T-helper 1 cell treated with Interleukin-12 subunit alpha and Interleukin-12 subunit beta and Interleukin-4 antibody, amounts not matched to agents 30 μg/mL and 1 μg/mL, for 36 hours (primary cell): ENCODE results near the gene CD151.

Experiments used
- H3K27ac Mint-ChIP-seq: one replicate; pipeline ENCODE4 v1.8.0; 2021; ENCODE audit warnings: mild to moderate bottlenecking, mixed read lengths
- H3K27me3 Mint-ChIP-seq: one replicate; pipeline ENCODE4 v1.8.0; 2021; ENCODE audit warnings: low read depth, mixed read lengths
- H3K36me3 Mint-ChIP-seq: one replicate; pipeline ENCODE4 v1.8.0; 2021; ENCODE audit warnings: low read depth, mixed read lengths
- H3K4me1 Mint-ChIP-seq: one replicate; pipeline ENCODE4 v1.8.0; 2021; ENCODE audit warnings: low read depth, mixed read lengths
- H3K4me3 Mint-ChIP-seq: one replicate; pipeline ENCODE4 v1.8.0; 2021; ENCODE audit warnings: mild to moderate bottlenecking, moderate library complexity, mixed read lengths
- H3K9me3 Mint-ChIP-seq: one replicate; pipeline ENCODE4 v1.8.0; 2021; ENCODE audit warnings: mixed read lengths

Gene CD151

GRCh38 chr11:794013-794765 is 38.6 kb upstream of the CD151 start:
- Mint-ChIP-seq H3K9me3 (no peaks in the 10 kb centered on the region), H3K4me1 (peaks cover 8% of the 10 kb centered on the region), H3K27me3 (no peaks in the 10 kb centered on the region), H3K4me3 (no peak overlapping the region), H3K36me3 (peaks cover 4% of the 10 kb centered on the region), H3K27ac (peak overlapping the region; percentile 45)

GRCh38 chr11:794766-795633 is 37.8 kb upstream of the CD151 start:
- H3K4me1 Mint-ChIP-seq: peaks cover 8% of the 10 kb centered on the region
- H3K27ac Mint-ChIP-seq: no peak overlapping the region
- H3K9me3 Mint-ChIP-seq: no peaks in the 10 kb centered on the region
- H3K27me3 Mint-ChIP-seq: no peaks in the 10 kb centered on the region
- peak overlapping the region; percentile 48 for H3K4me3 Mint-ChIP-seq
- peaks cover 4% of the 10 kb centered on the region for H3K36me3 Mint-ChIP-seq

GRCh38 chr11:795634-796564 is 36.9 kb upstream of the CD151 start:
- H3K36me3 Mint-ChIP-seq: peaks cover 4% of the 10 kb centered on the region
- H3K4me3 Mint-ChIP-seq: peak overlapping the region; percentile 94
- peaks cover 8% of the 10 kb centered on the region for H3K4me1 Mint-ChIP-seq
- H3K9me3 Mint-ChIP-seq: no peaks in the 10 kb centered on the region
- H3K27ac Mint-ChIP-seq: peak overlapping the region; percentile 88
- no peaks in the 10 kb centered on the region for H3K27me3 Mint-ChIP-seq

- peaks cover 10% of the 10 kb centered on the region for H3K4me1 Mint-ChIP-seq
- H3K27me3 Mint-ChIP-seq: no peaks in the 10 kb centered on the region
- peaks cover 4% of the 10 kb centered on the region for H3K36me3 Mint-ChIP-seq
- H3K4me3 Mint-ChIP-seq: peak overlapping the region; percentile 94
- H3K27ac Mint-ChIP-seq: peak overlapping the region; percentile 88
- no peaks in the 10 kb centered on the region for H3K9me3 Mint-ChIP-seq
Measured at GRCh38 chr11:796565-797295, 36.0 kb upstream of the CD151 start.

- H3K4me1 Mint-ChIP-seq: peaks cover 10% of the 10 kb centered on the region
Measured at GRCh38 chr11:797296-798092, 35.3 kb upstream of the CD151 start.

GRCh38 chr11:798093-798713 is 34.5 kb upstream of the CD151 start, which contains the start of gene SLC25A22:
Gene SLC25A22, minus strand, starts transcription at chr11:798281. Its CDS starts 3,275 bp downstream, at chr11:795006.
- H3K36me3 Mint-ChIP-seq: peaks cover 4% of the 10 kb centered on the region
- H3K27ac Mint-ChIP-seq: peak within 1 kb of the TSS; percentile 88
- peaks cover 10% of the 10 kb centered on the region for H3K4me1 Mint-ChIP-seq

More at GRCh38 chr11:797296-798092, 35.3 kb upstream of the CD151 start:
- H3K4me3 Mint-ChIP-seq: peak overlapping the region; percentile 94
- no peaks in the 10 kb centered on the region for H3K27me3 Mint-ChIP-seq
- H3K9me3 Mint-ChIP-seq: no peaks in the 10 kb centered on the region
- peak overlapping the region; percentile 88 for H3K27ac Mint-ChIP-seq
- peaks cover 4% of the 10 kb centered on the region for H3K36me3 Mint-ChIP-seq

GRCh38 chr11:799641-800316 is 33.0 kb upstream of the CD151 start:
- Mint-ChIP-seq H3K36me3 (peaks cover 2% of the 10 kb centered on the region), H3K4me1 (peaks cover 12% of the 10 kb centered on the region), H3K9me3 (no peaks in the 10 kb centered on the region), H3K27ac (no peak overlapping the region), H3K27me3 (no peaks in the 10 kb centered on the region), H3K4me3 (no peak overlapping the region)

More at GRCh38 chr11:798093-798713, 34.5 kb upstream of the CD151 start, which contains the start of gene SLC25A22:
- Mint-ChIP-seq H3K9me3 (no peaks in the 10 kb centered on the region), H3K4me3 (peak within 1 kb of the TSS; percentile 94), H3K27me3 (no peaks in the 10 kb centered on the region)

GRCh38 chr11:800473-800872 is 32.3 kb upstream of the CD151 start:
- no peaks in the 10 kb centered on the region for H3K9me3 Mint-ChIP-seq
- no peak overlapping the region for H3K4me3 Mint-ChIP-seq
- peaks cover 13% of the 10 kb centered on the region for H3K4me1 Mint-ChIP-seq

GRCh38 chr11:801097-801780 is 31.5 kb upstream of the CD151 start:
- Mint-ChIP-seq H3K4me1 (peaks cover 11% of the 10 kb centered on the region), H3K9me3 (no peaks in the 10 kb centered on the region), H3K27ac (no peak overlapping the region), H3K27me3 (no peaks in the 10 kb centered on the region), H3K36me3 (no peaks in the 10 kb centered on the region), H3K4me3 (peak overlapping the region; percentile 37)

More at GRCh38 chr11:800473-800872, 32.3 kb upstream of the CD151 start:
- H3K27ac Mint-ChIP-seq: no peak overlapping the region
- no peaks in the 10 kb centered on the region for H3K27me3 Mint-ChIP-seq
- H3K36me3 Mint-ChIP-seq: peaks cover 2% of the 10 kb centered on the region

- Mint-ChIP-seq H3K27me3 (no peaks in the 10 kb centered on the region), H3K36me3 (no peaks in the 10 kb centered on the region), H3K27ac (no peak overlapping the region), H3K4me1 (peaks cover 6% of the 10 kb centered on the region), H3K9me3 (no peaks in the 10 kb centered on the region), H3K4me3 (no peak overlapping the region)
Measured at GRCh38 chr11:802018-802617, 30.6 kb upstream of the CD151 start.

GRCh38 chr11:802693-803466 is 29.9 kb upstream of the CD151 start:
- Mint-ChIP-seq H3K27ac (no peak overlapping the region), H3K36me3 (peaks cover 2% of the 10 kb centered on the region), H3K4me3 (no peak overlapping the region), H3K9me3 (no peaks in the 10 kb centered on the region), H3K27me3 (no peaks in the 10 kb centered on the region), H3K4me1 (peaks cover 9% of the 10 kb centered on the region)
